ENCODE measurements around the gene PCDH1. TPM values are rescaled to one million over a fixed set of nuclear protein-coding genes. Genes with fewer than 3 reads are reported as not detected.

Gene PCDH1
- total and polyA plus RNA-seq, 2 of the 13 experiments (the other 11 are each of a cell fraction or from before 2014, with no cell fraction given), result 0.11 to 0.83 TPM

DNA sequence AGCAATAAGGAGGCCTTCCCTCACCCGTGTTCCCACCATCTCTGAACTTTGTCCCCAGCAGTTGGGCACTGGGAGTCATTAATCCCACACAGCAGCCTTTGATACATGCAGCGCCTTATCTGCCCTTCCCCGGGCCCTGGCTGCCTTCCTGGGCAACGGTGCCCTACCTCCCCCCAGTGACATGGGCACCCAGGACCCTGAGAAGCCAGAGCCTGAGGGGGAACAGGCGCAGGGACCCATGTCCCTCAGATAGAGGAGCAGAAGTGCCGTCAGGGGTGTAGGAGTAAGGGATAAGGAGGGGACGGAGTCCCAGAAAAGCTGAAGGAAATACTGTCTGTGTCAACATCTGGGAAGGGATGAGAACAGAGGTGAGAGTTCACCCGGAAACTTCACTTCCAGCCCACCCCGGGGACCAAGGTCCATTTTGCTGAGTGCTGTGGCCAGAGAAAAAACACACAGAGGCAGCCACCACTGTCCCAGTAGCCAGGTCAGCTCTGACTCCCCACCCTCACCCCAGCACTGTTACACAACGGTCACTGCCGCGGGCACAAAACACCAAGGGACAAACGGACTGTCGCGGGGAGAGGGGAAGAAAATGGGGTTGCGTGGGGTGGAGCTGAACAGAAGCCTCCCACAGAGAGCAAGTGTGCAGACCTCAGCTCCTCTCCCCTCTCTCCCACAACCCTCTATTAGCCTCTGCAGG lies 3.8 kb downstream of the PCDH1 start (continued):
- TF ChIP-seq RXRA (CRISPR knock-in tag; IDR thresholded peaks at IDR 0.05) (peak; percentile 51; the same call in 1 of the 2 replicates), NRL (CRISPR knock-in tag; IDR thresholded peaks at IDR 0.05; ENCODE audit: borderline replicate concordance) (peak; percentile 69; the same call in 1 of the 2 replicates), TBX2 (CRISPR knock-in tag; IDR thresholded peaks at IDR 0.05; ENCODE audit: borderline replicate concordance) (peak; percentile 61), RBM39 (IDR thresholded peaks at IDR 0.05; ENCODE audit: low read depth, low read length, poor library complexity, severe bottlenecking) (peak; percentile 38), NR2F6 (IDR thresholded peaks at IDR 0.05) (peak; percentile 70), NR2F6 (CRISPR knock-in tag; IDR thresholded peaks at IDR 0.05) (peak; percentile 73), ZNF724P (CRISPR knock-in tag; IDR thresholded peaks at IDR 0.05; ENCODE audit: borderline replicate concordance) (peak; percentile 37; the same call in 1 of the 2 replicates), MED1 (CRISPR knock-in tag; IDR thresholded peaks at IDR 0.05) (peak; percentile 41; the same call in 1 of the 2 replicates)
- TF ChIP-seq, protein P1, sequence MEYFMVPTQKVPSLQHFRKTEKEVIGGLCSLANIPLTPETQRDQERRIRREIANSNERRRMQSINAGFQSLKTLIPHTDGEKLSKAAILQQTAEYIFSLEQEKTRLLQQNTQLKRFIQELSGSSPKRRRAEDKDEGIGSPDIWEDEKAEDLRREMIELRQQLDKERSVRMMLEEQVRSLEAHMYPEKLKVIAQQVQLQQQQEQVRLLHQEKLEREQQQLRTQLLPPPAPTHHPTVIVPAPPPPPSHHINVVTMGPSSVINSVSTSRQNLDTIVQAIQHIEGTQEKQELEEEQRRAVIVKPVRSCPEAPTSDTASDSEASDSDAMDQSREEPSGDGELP (IDR thresholded peaks at IDR 0.05; ENCODE audit: borderline replicate concordance, low read depth), result peak; percentile 30; the same call in 1 of the 2 replicates
- TF ChIP-seq, protein P2, sequence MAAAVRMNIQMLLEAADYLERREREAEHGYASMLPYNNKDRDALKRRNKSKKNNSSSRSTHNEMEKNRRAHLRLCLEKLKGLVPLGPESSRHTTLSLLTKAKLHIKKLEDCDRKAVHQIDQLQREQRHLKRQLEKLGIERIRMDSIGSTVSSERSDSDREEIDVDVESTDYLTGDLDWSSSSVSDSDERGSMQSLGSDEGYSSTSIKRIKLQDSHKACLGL (CRISPR knock-in tag; IDR thresholded peaks at IDR 0.05), result no peak
- TF ChIP-seq, protein P3, sequence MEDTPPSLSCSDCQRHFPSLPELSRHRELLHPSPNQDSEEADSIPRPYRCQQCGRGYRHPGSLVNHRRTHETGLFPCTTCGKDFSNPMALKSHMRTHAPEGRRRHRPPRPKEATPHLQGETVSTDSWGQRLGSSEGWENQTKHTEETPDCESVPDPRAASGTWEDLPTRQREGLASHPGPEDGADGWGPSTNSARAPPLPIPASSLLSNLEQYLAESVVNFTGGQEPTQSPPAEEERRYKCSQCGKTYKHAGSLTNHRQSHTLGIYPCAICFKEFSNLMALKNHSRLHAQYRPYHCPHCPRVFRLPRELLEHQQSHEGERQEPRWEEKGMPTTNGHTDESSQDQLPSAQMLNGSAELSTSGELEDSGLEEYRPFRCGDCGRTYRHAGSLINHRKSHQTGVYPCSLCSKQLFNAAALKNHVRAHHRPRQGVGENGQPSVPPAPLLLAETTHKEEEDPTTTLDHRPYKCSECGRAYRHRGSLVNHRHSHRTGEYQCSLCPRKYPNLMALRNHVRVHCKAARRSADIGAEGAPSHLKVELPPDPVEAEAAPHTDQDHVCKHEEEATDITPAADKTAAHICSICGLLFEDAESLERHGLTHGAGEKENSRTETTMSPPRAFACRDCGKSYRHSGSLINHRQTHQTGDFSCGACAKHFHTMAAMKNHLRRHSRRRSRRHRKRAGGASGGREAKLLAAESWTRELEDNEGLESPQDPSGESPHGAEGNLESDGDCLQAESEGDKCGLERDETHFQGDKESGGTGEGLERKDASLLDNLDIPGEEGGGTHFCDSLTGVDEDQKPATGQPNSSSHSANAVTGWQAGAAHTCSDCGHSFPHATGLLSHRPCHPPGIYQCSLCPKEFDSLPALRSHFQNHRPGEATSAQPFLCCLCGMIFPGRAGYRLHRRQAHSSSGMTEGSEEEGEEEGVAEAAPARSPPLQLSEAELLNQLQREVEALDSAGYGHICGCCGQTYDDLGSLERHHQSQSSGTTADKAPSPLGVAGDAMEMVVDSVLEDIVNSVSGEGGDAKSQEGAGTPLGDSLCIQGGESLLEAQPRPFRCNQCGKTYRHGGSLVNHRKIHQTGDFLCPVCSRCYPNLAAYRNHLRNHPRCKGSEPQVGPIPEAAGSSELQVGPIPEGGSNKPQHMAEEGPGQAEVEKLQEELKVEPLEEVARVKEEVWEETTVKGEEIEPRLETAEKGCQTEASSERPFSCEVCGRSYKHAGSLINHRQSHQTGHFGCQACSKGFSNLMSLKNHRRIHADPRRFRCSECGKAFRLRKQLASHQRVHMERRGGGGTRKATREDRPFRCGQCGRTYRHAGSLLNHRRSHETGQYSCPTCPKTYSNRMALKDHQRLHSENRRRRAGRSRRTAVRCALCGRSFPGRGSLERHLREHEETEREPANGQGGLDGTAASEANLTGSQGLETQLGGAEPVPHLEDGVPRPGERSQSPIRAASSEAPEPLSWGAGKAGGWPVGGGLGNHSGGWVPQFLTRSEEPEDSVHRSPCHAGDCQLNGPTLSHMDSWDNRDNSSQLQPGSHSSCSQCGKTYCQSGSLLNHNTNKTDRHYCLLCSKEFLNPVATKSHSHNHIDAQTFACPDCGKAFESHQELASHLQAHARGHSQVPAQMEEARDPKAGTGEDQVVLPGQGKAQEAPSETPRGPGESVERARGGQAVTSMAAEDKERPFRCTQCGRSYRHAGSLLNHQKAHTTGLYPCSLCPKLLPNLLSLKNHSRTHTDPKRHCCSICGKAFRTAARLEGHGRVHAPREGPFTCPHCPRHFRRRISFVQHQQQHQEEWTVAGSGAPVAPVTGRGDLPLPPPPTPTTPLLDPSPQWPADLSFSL (CRISPR knock-in tag; IDR thresholded peaks at IDR 0.05), result peak; percentile 41; the same call in 1 of the 2 replicates
- TF ChIP-seq, protein P4, sequence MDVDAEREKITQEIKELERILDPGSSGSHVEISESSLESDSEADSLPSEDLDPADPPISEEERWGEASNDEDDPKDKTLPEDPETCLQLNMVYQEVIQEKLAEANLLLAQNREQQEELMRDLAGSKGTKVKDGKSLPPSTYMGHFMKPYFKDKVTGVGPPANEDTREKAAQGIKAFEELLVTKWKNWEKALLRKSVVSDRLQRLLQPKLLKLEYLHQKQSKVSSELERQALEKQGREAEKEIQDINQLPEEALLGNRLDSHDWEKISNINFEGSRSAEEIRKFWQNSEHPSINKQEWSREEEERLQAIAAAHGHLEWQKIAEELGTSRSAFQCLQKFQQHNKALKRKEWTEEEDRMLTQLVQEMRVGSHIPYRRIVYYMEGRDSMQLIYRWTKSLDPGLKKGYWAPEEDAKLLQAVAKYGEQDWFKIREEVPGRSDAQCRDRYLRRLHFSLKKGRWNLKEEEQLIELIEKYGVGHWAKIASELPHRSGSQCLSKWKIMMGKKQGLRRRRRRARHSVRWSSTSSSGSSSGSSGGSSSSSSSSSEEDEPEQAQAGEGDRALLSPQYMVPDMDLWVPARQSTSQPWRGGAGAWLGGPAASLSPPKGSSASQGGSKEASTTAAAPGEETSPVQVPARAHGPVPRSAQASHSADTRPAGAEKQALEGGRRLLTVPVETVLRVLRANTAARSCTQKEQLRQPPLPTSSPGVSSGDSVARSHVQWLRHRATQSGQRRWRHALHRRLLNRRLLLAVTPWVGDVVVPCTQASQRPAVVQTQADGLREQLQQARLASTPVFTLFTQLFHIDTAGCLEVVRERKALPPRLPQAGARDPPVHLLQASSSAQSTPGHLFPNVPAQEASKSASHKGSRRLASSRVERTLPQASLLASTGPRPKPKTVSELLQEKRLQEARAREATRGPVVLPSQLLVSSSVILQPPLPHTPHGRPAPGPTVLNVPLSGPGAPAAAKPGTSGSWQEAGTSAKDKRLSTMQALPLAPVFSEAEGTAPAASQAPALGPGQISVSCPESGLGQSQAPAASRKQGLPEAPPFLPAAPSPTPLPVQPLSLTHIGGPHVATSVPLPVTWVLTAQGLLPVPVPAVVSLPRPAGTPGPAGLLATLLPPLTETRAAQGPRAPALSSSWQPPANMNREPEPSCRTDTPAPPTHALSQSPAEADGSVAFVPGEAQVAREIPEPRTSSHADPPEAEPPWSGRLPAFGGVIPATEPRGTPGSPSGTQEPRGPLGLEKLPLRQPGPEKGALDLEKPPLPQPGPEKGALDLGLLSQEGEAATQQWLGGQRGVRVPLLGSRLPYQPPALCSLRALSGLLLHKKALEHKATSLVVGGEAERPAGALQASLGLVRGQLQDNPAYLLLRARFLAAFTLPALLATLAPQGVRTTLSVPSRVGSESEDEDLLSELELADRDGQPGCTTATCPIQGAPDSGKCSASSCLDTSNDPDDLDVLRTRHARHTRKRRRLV (CRISPR knock-in tag; IDR thresholded peaks at IDR 0.05), result no peak
- TF ChIP-seq, protein P5, sequence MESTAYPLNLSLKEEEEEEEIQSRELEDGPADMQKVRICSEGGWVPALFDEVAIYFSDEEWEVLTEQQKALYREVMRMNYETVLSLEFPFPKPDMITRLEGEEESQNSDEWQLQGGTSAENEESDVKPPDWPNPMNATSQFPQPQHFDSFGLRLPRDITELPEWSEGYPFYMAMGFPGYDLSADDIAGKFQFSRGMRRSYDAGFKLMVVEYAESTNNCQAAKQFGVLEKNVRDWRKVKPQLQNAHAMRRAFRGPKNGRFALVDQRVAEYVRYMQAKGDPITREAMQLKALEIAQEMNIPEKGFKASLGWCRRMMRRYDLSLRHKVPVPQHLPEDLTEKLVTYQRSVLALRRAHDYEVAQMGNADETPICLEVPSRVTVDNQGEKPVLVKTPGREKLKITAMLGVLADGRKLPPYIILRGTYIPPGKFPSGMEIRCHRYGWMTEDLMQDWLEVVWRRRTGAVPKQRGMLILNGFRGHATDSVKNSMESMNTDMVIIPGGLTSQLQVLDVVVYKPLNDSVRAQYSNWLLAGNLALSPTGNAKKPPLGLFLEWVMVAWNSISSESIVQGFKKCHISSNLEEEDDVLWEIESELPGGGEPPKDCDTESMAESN (CRISPR knock-in tag; conservative IDR thresholded peaks at IDR 0.05), result 0 out of 2 replicates have a peak, but pooled peaks have one; percentile 22
